ENCODE results near the gene RFT1.
A peak's percentile ranks its signal among the peaks of the same experiment; 100 is the strongest.

RFT1 gene

DNA sequence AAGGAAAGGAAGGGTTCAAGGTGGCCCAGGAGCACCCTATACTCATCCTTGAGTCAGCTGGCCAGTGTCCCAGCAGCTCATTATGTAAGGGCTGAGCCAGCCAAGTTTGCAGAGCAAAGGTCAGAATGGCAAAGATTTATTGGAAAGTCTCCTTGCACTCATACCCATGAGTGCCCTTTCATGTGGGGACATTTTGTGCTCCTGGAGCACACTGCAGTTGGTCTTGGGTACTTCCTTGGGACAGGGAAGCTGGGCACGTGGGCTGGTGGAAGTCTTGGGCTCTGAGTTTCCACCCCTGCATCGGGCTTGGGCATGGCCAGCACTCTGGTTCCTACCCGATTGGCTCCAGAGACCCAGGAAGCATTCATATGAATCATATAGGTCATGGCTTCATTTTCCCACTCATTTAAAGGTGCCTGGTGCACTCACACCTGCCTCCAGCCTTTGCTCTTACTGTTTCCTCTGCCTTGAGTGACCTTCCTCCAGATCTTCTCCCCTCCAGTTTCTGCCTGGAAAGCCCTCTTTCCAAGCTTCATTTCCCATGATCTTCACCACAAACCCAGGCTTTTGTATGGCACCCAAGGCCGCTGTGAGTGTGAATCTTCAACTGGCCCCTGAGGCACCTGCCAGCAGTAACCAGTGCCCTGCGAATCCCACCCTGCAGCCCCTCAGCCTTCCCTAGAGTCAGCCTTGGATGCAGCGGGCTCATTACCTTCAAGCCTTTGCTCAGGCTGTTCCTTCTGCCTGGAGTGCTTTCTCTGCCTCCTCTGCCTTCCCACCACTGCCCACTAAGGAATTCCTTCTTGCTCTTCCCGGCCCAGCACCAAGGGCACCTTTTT, 20.2 kb upstream of the RFT1 start:
- no peak for DNase-seq (ENCODE audit: low read depth)

DNA sequence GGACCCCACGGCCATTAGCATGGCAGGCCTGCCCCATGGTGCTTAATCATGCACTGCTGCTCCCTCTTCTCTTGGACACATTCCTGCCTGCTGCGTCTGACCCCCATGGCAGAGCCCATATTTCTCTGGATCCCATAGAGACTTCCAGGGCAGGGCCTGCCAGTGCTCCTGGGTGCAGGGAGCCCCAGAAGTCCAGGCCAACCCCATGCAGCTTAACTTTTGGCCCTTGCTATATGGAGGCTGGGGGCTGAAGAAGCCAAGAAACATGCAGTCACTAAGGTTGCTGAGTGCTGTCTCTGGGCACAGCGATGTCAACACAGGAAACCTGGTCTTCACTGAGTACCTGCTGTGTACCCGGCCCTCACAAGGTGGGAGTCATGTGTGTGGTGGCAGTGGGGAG, 19.5 kb upstream of the RFT1 start:
- no peak for DNase-seq (ENCODE audit: low read depth)

DNA sequence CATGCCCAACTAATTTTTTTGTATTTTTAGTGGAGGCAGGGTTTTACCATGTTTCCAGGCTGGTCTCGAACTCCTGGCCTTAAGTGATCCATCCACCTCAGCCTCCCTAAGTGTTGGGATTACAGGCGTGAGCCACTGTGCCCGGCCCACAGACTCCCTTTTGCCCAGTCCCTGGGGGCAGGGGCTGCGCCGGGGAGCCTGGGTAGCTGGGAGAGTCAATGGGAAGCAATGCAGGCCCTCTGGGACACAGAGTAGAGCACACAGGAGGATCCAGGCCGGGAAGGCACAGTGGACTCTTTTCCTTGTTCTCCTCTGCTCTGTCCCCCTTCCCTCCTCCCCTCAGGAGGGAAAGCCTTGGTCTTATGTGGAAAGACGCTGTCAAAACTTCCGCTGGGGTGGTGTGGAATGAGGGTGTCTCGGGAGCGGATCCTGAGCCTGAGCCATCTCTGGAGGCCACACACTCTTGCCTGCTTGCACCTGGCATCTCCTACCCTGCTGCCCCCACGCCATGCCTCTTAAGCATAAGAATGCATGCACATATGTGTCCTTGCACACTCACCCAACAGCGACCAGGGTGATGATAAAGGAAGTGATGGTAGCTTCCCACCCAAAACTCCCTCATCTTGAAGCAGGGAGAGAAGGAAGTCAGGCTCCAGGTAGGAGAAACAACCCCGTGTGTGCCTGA, 18.9 kb upstream of the RFT1 start:
- DNase-seq (ENCODE audit: low read depth), result no peak

DNA sequence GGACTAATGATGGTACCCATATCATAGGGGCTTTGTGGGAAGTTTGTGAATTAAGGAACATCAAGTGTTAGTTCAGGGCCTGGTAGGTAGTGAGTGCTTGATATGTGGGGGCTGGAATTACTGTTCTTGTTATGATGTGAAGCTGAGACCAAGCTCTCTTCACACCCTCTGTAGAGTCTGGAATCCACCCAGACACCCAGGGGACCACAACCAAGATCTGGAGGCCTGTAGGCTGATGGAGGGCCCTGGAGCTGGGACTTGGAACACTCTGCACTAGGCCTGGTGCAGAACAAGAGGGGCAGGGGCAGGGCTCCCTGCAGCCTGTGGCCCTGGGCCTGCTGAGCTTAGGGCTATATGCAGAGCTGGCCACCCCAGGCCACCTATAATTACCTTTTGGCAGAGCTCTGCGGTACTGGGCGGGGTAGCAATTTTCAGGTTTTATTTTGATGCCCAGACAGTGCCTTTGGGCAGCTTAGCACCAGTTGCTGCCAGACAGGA, 17.7 kb upstream of the RFT1 start:
- DNase-seq (ENCODE audit: low read depth), result no peak

DNA sequence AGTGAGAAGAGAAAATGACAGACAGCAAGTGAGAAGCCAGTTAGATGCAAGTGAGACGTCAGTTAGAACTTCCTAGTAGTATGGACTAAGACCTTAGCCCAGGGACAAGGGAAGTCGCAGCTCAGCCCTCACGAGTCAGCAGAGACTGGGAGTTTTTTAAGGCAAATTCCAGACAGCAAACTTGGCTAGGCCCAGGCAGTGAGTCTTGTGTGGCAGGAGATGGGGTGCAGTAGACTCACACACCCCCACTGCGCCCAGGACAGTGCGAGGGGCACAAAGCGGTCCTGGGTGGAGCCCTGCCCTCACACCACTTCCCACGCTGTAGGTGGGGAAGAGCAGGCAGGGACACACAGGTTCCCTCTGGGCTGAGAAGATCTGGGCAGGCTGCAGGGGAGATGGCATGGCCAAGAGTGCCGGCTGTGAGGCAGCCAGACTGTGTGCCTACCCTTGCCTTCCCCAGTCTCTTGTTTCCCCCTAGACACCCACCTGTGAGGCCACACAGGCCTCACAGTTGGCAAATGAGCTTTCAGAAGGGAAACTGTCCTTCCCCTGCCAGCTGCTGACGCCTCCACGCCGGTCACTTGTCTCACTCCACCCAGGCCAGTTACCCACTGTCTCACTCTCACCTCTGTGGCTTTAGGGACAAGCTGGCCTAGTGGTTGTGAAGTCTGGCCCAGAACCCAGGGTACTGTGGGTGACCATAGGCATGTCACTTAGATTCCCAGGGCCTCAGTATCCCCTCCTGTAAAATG, 17.1 kb upstream of the RFT1 start:
- no peak for DNase-seq (ENCODE audit: low read depth)

DNA sequence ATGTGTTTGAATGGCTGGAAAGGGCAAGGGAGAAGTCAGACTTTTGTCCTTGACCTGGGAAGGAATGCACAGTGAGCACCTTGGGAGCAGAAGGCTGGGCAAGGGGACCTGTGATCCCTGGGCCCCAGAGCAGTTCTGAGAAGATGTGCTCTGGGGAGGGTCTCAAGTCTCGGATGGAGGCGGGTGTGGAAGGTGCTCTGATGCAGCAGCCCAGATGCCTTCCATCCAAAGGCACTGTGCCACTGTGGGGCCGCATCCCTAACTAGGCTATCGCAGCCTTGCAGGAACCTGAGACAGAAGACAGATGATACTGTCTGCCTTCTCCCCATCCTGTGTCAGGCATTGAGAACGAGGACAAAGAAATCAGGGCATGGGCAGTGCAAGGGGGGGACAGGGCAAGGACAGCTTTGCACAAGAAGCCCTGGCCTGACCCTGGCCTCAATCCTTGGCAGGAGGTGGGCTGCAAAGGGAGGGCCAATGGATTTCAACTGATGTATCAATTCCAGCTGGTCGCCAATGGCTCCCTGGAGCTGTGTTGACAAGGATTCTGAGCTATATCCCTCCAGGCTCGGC, 16.2 kb upstream of the RFT1 start:
- DNase-seq (ENCODE audit: low read depth), result no peak

DNA sequence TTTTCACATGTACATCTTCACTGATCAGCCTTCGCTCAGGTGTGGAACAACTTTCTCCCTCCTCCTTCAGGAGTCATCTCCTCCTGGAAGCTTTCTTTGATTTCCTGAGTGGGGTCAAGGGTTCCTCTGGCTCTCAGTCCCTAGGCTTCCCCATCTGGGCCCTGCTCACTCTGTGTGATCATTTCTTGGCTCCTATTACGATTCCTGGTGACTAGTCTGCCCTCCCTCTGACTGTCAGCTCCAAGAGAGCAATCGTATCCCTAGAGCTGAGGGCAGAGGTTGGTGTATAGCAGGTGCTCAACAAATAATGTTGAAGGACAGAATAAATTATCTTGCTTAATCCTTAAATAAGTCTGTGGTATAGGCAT, 15.5 kb upstream of the RFT1 start:
- DNase-seq (ENCODE audit: low read depth), result no peak

DNA sequence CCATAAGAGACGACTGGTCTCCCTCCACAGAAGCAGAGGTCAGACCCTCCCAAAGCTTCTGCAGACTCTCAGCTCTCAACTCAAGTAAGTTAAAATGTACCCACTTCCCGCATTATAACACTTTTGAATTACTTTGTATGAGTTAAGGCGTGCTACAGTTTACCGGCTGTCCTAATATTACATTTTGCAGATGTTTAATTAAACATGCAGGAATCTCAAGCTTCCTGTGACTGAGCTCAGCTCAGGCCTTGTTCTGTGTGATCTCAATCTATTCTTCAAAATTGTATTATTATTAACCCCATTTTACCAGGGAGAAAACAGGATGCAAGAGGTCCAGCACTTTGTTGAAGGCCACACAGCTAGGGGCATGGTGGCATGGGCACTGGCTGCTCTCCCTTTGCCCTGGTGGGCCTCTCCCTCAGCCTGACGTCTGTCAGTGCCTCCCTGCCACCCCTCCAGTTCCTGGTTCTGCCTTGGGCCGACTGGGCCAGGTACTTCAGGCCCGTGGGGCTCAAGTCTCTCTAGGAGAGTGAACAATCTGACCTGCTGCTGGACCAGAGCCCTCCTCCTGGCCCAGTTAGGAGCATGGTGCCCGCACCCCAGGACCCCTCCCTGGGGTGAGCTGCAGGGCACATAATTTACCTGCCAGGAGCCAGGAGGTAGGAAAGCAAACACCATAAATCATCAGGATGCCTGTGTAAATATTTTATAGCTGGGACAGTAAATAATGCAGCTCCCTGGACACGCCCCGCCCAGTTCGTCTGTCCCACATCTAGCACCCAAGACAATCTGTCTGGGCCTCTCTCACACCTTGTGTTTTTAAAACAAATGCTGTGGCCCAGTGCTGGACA, 14.9 kb upstream of the RFT1 start:
- no peak for DNase-seq (ENCODE audit: low read depth)

DNA sequence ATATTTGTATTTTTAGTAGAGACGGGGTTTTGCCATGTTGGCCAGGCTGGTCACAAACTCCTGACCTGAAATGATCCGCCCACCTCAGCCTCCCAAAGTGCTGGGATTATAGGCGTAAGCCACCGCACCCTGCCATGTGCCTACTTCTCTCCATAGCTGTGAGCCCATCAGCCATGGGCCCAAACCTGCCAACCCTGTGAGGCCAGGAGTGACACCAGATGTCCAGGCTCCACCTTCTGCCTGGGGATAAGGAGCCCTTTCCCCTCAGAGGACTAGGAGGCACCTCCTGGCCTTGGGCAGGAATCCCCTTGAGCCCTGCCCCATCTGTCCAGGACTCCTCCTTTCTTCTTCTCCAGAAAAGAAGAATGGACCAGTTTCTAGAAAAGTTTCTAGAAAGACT, 14.2 kb upstream of the RFT1 start:
- no peak for DNase-seq (ENCODE audit: low read depth)

DNA sequence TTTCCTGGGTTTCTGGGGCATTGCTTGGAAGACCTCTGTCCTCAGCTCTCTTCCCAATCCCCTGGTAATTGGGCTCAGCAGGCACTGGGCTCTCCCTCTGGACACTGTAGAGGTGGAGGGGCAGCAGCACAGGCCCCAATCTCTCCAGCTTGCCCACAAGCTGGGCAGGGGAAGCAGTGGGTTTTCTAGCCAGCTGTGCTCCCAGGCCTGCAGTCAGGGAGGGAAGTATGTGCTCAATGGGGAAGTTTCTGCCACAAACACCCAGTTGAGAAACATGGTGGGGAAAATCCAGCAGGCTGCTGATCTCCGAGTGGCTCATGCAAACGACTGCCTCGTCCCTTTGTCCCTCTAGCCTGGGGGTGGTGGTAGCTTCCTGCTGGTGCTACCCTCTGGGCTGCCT, 12.8 kb upstream of the RFT1 start:
- no peak for DNase-seq (ENCODE audit: low read depth)

DNA sequence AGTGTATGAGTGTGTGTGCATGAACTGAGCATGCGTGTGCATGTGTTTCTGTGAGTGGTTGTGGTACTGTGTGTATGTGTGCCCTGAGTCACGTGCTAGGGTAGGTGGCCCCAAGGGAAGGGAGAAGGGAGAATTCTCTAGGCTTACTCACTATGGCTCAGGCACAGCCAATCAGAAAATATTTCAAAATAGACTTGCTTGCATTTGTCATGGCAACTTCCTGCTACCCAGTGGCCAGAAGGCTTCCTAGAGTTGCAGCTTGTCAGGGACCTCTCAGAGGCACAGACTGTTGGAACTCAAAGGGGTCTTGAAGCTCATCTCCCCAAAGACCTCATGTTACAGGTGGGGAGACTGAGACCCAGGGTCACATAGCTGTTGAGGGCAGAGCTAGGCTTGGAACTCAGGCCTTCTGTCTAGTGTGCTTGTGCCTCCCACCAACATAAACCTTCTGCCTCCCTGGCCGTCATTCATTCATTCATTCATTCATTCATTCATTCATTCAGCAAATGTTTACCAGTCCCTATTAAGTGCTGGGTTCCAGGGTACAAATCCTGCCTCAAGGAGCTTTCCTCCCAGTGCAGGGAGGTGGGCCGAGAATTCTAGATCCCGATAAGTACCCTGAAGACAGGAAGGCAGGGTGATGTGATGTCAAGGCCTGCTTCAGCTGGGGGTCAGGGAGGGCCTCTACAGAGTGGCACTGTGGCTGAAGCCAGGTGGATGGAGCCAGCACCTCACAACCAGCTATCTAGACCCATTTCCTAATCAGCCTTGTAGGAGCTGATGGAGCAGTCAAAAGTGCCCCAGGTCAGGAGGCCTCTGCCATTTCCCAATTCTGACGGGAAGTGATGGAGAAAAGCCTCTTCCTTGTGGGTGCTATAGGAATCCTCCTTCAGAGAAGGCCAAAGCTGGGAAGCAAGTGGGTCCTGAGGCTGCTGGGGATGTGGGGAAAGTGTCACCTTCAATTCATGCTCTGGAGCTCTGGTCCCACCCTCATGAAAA, 10.9 kb upstream of the RFT1 start:
- DNase-seq (ENCODE audit: low read depth), result peak; percentile 61

DNA sequence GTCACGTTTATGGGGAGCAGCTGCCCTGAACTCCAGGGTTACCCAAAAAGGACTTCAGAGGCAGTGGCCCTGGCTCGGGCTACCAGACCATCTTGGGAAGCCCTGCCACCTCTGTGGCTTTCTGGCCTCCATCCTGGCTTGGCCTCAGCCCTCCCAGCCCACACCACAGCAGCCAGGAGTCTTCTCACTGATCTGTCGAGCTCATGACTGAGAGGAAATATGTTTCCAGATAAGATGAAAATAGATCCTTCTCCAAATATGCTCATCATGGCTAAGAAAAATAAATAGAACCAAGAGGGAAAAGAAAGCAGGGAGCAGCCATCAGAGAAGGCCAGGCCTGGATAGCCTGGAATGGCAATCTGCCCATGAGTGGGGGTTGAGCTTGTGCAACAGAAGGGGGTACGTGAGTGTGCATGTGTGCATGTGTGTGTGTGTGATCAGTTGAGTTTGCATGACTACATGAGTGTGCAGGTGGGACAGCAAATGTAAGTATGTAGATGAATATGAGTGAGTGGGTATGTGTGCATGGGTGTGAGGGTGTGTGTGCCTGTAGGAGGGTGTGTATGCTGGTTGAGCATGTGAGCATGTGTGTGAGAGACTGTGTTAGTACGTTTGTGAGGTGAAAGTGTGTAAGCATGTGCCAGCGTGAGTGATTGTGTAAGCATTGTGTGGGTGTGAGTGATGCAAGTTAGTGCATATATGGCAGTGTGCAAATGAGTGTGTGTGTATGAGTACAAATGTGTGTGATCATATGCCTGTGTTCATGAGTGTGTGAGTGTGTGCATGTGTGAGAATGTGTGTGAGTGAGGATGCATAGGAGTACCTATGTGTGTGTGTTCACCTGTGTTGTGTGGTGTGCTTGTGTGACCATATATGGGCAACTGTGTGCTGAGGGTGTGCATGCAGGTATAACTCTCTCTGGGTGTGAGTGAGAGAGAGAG, 9.9 kb upstream of the RFT1 start:
- no peak for DNase-seq (ENCODE audit: low read depth)

DNA sequence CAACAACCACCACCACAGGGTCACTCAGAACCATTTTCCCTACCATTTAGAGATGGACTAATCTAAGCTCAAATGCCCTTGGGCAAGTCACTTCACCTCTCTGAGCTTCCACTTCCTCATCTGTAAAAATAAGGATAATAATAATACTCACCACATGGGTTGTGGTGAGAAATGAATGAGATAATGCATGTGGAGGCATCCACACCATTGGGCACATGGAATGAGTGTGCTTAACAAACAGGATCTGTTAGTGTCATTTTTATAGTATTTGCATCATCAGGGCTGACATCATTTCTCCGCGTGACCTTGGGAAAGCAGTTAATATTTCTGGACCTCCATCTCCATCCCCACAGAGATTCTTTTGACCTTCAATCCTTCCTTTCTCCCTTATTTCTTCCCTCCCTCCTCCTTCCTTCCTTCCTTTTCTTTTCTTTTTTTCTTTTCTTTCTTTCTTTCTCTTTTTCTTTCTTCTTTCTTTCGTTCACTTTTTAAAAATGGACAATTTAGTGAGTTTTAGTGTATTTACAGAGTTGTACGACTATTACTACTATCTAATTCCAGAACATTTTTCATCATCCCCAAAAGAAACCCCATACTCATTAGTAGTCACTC, 7.7 kb upstream of the RFT1 start:
- DNase-seq (ENCODE audit: low read depth), result no peak

DNA sequence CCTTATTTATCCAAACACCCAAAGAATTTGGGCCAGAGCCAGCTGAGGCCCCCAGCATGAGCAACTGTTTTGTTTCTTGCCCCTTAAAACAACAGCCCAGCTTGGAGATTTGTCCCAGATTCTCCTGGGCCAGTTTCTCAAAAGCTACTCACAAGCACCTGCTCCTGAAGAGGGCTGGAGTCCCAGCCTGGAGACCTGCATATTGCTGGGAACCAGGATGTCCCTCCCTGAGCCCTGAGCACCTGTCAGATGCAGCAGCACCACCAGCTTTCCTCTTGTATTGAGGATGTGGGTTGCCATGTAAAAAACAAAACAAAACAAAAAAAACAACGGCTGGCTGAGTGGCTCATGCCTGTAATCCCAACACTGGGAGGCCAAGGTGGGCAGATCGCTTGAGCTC, 7.0 kb upstream of the RFT1 start:
- no peak for DNase-seq (ENCODE audit: low read depth)

DNA sequence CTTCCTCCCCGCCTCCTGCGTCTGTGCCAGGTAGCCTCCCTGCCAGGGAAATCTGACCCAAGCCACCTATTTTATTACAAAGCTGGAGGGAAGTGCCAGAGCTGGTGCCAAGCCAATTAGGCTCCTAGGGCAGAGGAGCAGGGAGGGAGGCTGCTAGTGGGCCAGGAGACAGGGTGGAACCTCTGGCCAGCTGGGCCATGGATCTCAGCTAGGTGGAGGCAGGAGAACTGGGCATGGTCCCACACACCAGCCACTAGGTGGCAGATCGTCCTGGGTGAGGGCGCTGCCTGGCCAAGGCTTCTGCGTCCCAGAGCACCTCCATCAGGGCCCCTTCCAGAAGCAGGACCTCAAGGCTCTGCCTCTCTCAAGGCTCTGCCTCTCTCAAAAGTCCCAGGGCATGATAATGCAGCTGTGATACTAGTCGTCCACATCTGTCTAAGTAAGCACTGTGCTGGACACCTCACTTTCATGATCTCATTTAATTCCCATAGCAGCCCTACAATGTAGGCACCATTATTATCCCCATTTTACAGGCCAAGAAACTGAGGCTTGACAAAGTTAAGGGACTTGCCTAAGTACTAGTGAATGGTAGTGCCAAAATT, 4.5 kb upstream of the RFT1 start:
- DNase-seq (ENCODE audit: low read depth), result no peak

DNA sequence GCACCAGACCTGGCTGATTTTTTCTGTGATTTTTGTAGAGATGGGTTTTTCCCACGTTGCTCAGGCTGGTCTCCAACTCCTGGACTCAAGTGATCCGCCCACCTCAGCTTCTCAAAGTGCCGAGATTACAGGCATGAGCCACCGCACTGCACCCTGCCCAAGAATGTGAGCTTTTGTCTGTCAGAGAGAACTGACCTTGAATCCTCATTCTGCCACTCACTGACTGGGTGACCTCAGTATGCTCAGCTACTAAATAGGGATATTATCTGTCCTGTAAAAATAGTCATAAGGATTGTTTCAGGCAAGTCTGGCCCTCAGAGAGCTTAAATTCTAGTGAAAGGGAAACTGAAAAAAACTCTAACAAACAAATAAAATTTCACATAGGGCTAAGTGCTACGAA, 2.1 kb upstream of the RFT1 start:
- no peak for DNase-seq (ENCODE audit: low read depth)

DNA sequence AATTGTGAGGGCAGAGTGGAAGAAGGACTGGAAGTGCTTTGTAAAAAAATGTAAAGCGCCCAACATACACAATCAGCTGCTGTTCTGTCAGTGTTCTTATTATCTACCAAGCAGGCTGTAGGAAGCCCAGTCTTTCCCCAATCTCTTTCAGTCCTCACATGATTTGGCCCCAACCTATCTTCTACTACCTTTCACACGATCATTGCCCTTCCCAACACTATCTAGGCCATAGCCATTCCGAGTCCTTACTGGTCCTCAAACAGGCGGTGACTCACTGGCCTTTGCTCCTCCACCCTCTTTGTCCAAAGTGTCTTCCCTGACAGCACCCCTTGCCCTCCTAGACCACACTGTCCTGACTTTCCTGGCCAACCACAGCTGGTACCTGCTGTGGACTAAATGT, 861 bp upstream of the RFT1 start:
- DNase-seq (ENCODE audit: low read depth), result no peak

DNA sequence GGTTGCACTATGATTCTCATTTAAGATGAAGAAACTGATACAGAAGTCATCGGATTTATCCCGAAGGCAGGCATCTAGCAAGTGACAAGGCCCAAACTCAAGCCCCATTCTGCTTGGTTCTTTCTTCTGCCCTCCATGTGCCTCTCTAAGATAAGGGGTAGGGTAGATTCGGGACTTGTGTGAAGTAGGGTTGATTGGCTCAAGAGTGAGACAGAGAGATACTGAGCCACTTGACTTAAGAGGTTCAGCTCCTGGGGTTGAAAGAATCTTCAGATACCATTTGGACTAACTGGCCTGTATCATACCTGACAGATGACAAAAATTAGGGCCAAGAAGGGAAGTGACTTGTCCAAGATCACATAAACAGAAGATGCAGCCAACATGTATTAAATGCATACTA, 891 bp downstream of the RFT1 start:
- no peak for DNase-seq (ENCODE audit: low read depth)
